ENCODE data around the gene TUBA4B. TPM values are rescaled to one million over a fixed set of nuclear protein-coding genes. Genes with fewer than 3 reads are reported as not detected.

The TUBA4B gene
- total and polyA plus RNA-seq, 9 donors: 0.04 to 0.56 (median 0.17) TPM; not detected in 2

GRCh38 chr2:219273937-219274336 is 20.9 kb downstream of the TUBA4B start:
- Histone ChIP-seq H3K4me3 (ENCODE audit: low read length) (no peak overlapping the region), H3K36me3 (ENCODE audit: control insufficient read depth, insufficient read depth, low read length) (no peaks in the 10 kb centered on the region), H3K4me1 (ENCODE audit: control insufficient read depth, insufficient read depth, low read length) (peaks cover 19% of the 10 kb centered on the region), H3K9me3 (replicated peaks; ENCODE audit: control insufficient read depth, low read depth, low read length) (no peaks in the 10 kb centered on the region), H3K27me3 (ENCODE audit: control insufficient read depth, insufficient read depth, low read length) (peaks cover 15% of the 10 kb centered on the region), H3K27ac (ENCODE audit: low read length) (peak overlapping the region; percentile 24)
- 100% methylated on average over 2 of the region's 3 CpGs for WGBS (ENCODE audit: insufficient coverage)
- DNase-seq: no peak

GRCh38 chr2:219274361-219274921 is 21.4 kb downstream of the TUBA4B start:
- DNase-seq: peak; percentile 53
- Histone ChIP-seq H3K36me3 (ENCODE audit: control insufficient read depth, insufficient read depth, low read length) (no peaks in the 10 kb centered on the region), H3K4me1 (ENCODE audit: control insufficient read depth, insufficient read depth, low read length) (peaks cover 20% of the 10 kb centered on the region), H3K9me3 (replicated peaks; ENCODE audit: control insufficient read depth, low read depth, low read length) (no peaks in the 10 kb centered on the region), H3K27ac (ENCODE audit: low read length) (peak overlapping the region; percentile 18), H3K4me3 (ENCODE audit: low read length) (no peak overlapping the region), H3K27me3 (ENCODE audit: control insufficient read depth, insufficient read depth, low read length) (peaks cover 15% of the 10 kb centered on the region)
- 10% methylated on average over 2 of the region's 6 CpGs for WGBS (ENCODE audit: insufficient coverage)

- H3K36me3 ChIP-seq (ENCODE audit: control insufficient read depth, insufficient read depth, low read length): peaks cover 25% of the 10 kb centered on the region
- peak; percentile 90 for DNase-seq
- H3K4me3 ChIP-seq (ENCODE audit: low read length): no peak overlapping the region
- WGBS (ENCODE audit: insufficient coverage): 15% methylated on average over 19 of the region's 25 CpGs
- H3K27me3 ChIP-seq (ENCODE audit: control insufficient read depth, insufficient read depth, low read length): no peaks in the 10 kb centered on the region
- no peaks in the 10 kb centered on the region for H3K9me3 ChIP-seq (replicated peaks; ENCODE audit: control insufficient read depth, low read depth, low read length)
- H3K4me1 ChIP-seq (ENCODE audit: control insufficient read depth, insufficient read depth, low read length): peaks cover 35% of the 10 kb centered on the region
- H3K27ac ChIP-seq (ENCODE audit: low read length): peak overlapping the region; percentile 97
Measured at GRCh38 chr2:219277703-219278654, 24.9 kb downstream of the TUBA4B start.

GRCh38 chr2:219278655-219279150 is 25.7 kb downstream of the TUBA4B start:
- 0% methylated on average over 3 of the region's 9 CpGs for WGBS (ENCODE audit: insufficient coverage)
- Histone ChIP-seq H3K36me3 (ENCODE audit: control insufficient read depth, insufficient read depth, low read length) (peaks cover 31% of the 10 kb centered on the region), H3K4me3 (ENCODE audit: low read length) (peak overlapping the region; percentile 75), H3K27me3 (ENCODE audit: control insufficient read depth, insufficient read depth, low read length) (no peaks in the 10 kb centered on the region), H3K4me1 (ENCODE audit: control insufficient read depth, insufficient read depth, low read length) (peaks cover 35% of the 10 kb centered on the region), H3K27ac (ENCODE audit: low read length) (peak overlapping the region; percentile 97), H3K9me3 (replicated peaks; ENCODE audit: control insufficient read depth, low read depth, low read length) (no peaks in the 10 kb centered on the region)
- no peak for DNase-seq

- H3K9me3 ChIP-seq (replicated peaks; ENCODE audit: control insufficient read depth, low read depth, low read length): no peaks in the 10 kb centered on the region
- DNase-seq: peak; percentile 99
- under 1% methylated on average over 47 of the region's 65 CpGs for WGBS (ENCODE audit: insufficient coverage)
- H3K4me3 ChIP-seq (ENCODE audit: low read length): peak within 1 kb of the TSS; percentile 75
- peaks cover 29% of the 10 kb centered on the region for H3K4me1 ChIP-seq (ENCODE audit: control insufficient read depth, insufficient read depth, low read length)
- no peaks in the 10 kb centered on the region for H3K27me3 ChIP-seq (ENCODE audit: control insufficient read depth, insufficient read depth, low read length)
- peaks cover 37% of the 10 kb centered on the region for H3K36me3 ChIP-seq (ENCODE audit: control insufficient read depth, insufficient read depth, low read length)
- peak within 1 kb of the TSS; percentile 97 for H3K27ac ChIP-seq (ENCODE audit: low read length)
Measured at GRCh38 chr2:219279151-219279915, 26.3 kb downstream of the TUBA4B start, which contains the start of gene DNAJB2. TSS of gene DNAJB2 (plus strand) at chr2:219279366. CDS start at chr2:219279834, 468 bp downstream.

- H3K9me3 ChIP-seq (replicated peaks; ENCODE audit: control insufficient read depth, low read depth, low read length): no peaks in the 10 kb centered on the region
- 35% methylated on average over 5 of the region's 12 CpGs for WGBS (ENCODE audit: insufficient coverage)
- H3K36me3 ChIP-seq (ENCODE audit: control insufficient read depth, insufficient read depth, low read length): peaks cover 44% of the 10 kb centered on the region
- peak overlapping the region; percentile 97 for H3K27ac ChIP-seq (ENCODE audit: low read length)
- H3K27me3 ChIP-seq (ENCODE audit: control insufficient read depth, insufficient read depth, low read length): no peaks in the 10 kb centered on the region
- H3K4me1 ChIP-seq (ENCODE audit: control insufficient read depth, insufficient read depth, low read length): peaks cover 35% of the 10 kb centered on the region
- peak overlapping the region; percentile 75 for H3K4me3 ChIP-seq (ENCODE audit: low read length)
- DNase-seq: no peak
Measured at GRCh38 chr2:219279916-219280516, 27.0 kb downstream of the TUBA4B start.

- Histone ChIP-seq H3K9me3 (replicated peaks; ENCODE audit: control insufficient read depth, low read depth, low read length) (no peaks in the 10 kb centered on the region), H3K27ac (ENCODE audit: low read length) (no peak overlapping the region), H3K4me1 (ENCODE audit: control insufficient read depth, insufficient read depth, low read length) (peaks cover 41% of the 10 kb centered on the region), H3K27me3 (ENCODE audit: control insufficient read depth, insufficient read depth, low read length) (no peaks in the 10 kb centered on the region), H3K36me3 (ENCODE audit: control insufficient read depth, insufficient read depth, low read length) (peaks cover 50% of the 10 kb centered on the region), H3K4me3 (ENCODE audit: low read length) (no peak overlapping the region)
- WGBS (ENCODE audit: insufficient coverage): 85% methylated on average over 2 of the region's 4 CpGs
- DNase-seq: no peak
Measured at GRCh38 chr2:219280651-219281050, 27.6 kb downstream of the TUBA4B start.

GRCh38 chr2:219281588-219281987 is 28.5 kb downstream of the TUBA4B start:
- peaks cover 49% of the 10 kb centered on the region for H3K4me1 ChIP-seq (ENCODE audit: control insufficient read depth, insufficient read depth, low read length)
- peaks cover 54% of the 10 kb centered on the region for H3K36me3 ChIP-seq (ENCODE audit: control insufficient read depth, insufficient read depth, low read length)
- H3K9me3 ChIP-seq (replicated peaks; ENCODE audit: control insufficient read depth, low read depth, low read length): no peaks in the 10 kb centered on the region
- WGBS (ENCODE audit: insufficient coverage): 54% methylated on average over 6 of the region's 8 CpGs
- no peak for DNase-seq
- no peaks in the 10 kb centered on the region for H3K27me3 ChIP-seq (ENCODE audit: control insufficient read depth, insufficient read depth, low read length)
- no peak overlapping the region for H3K4me3 ChIP-seq (ENCODE audit: low read length)
- no peak overlapping the region for H3K27ac ChIP-seq (ENCODE audit: low read length)

- Histone ChIP-seq H3K27me3 (ENCODE audit: control insufficient read depth, insufficient read depth, low read length) (no peaks in the 10 kb centered on the region), H3K4me1 (ENCODE audit: control insufficient read depth, insufficient read depth, low read length) (peaks cover 55% of the 10 kb centered on the region), H3K36me3 (ENCODE audit: control insufficient read depth, insufficient read depth, low read length) (peaks cover 59% of the 10 kb centered on the region), H3K4me3 (ENCODE audit: low read length) (no peak overlapping the region), H3K27ac (ENCODE audit: low read length) (no peak overlapping the region), H3K9me3 (replicated peaks; ENCODE audit: control insufficient read depth, low read depth, low read length) (no peaks in the 10 kb centered on the region)
- no CpG with 5 or more reads among the region's 5 CpGs for WGBS (ENCODE audit: insufficient coverage)
- no peak for DNase-seq
Measured at GRCh38 chr2:219282375-219282774, 29.3 kb downstream of the TUBA4B start.

Measured in muscle of leg (tissue), 11 donors.